Measurements from ENCODE around the gene PRDM16.
"Not testable (repeated sequence)": the region's sequence is repeated elsewhere in the genome, so short reads cannot be mapped to it uniquely, and the experiment has no call there.

The PRDM16 gene

DNA sequence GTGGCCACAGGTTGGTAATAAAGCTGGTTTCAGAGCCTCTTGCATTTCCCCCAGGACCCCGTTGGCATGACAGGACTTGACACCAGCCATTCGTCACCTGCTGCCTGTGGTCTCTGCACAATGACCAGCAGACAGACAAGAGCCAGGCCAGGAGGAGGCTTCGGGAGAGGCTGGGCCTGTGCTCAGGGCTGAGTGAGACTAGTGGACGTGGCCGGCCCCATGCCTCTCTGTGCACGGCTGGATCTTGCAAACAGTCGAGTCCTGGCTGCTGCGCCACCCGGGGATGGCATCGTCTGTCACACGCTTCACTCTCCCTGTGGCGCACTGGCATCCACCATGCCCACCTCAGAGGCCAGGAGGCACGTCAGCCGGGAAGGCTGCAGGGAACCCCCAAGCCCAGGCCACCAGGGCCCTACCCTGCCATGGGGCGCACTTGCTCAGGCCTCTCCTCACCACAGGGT is 208.0 kb downstream of the PRDM16 start:
- no peak overlapping the region for H2AFZ ChIP-seq (ENCODE audit: low read depth, low read length)
- H3K27me3 ChIP-seq (ENCODE audit: insufficient read depth, low read length): peaks cover 63% of the 10 kb centered on the region
- H3K9me3 ChIP-seq (ENCODE audit: low read length): no peaks in the 10 kb centered on the region
- H3K4me3 ChIP-seq (ENCODE audit: low read length): no peak overlapping the region
- H3K36me3 ChIP-seq (ENCODE audit: insufficient read depth, low read length): no peaks in the 10 kb centered on the region
- H3K4me1 ChIP-seq (ENCODE audit: insufficient read depth, low read length): no peaks in the 10 kb centered on the region

DNA sequence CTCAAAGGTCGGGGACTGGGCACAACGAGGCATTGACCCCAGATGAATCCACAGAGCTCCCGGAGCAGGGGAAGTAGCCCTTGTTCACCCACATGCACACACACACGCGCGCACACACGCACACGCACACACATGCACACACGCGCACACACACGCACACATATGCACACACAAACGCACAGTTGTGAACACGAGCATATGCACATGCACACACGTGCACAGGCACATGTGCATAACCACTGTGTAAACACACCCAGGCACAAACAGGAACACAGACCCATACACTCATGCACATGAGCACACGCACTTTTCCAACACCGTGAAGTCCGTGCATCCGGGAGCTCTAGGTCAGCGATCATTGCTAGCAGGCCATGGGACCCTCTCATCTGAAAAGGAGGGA is 208.6 kb downstream of the PRDM16 start:
- Histone ChIP-seq H3K36me3 (ENCODE audit: insufficient read depth, low read length) (no peaks in the 10 kb centered on the region), H3K27me3 (ENCODE audit: insufficient read depth, low read length) (peaks cover 62% of the 10 kb centered on the region), H2AFZ (ENCODE audit: low read depth, low read length) (no peak overlapping the region), H3K9me3 (ENCODE audit: low read length) (no peaks in the 10 kb centered on the region), H3K4me1 (ENCODE audit: insufficient read depth, low read length) (no peaks in the 10 kb centered on the region), H3K4me3 (ENCODE audit: low read length) (no peak overlapping the region)

DNA sequence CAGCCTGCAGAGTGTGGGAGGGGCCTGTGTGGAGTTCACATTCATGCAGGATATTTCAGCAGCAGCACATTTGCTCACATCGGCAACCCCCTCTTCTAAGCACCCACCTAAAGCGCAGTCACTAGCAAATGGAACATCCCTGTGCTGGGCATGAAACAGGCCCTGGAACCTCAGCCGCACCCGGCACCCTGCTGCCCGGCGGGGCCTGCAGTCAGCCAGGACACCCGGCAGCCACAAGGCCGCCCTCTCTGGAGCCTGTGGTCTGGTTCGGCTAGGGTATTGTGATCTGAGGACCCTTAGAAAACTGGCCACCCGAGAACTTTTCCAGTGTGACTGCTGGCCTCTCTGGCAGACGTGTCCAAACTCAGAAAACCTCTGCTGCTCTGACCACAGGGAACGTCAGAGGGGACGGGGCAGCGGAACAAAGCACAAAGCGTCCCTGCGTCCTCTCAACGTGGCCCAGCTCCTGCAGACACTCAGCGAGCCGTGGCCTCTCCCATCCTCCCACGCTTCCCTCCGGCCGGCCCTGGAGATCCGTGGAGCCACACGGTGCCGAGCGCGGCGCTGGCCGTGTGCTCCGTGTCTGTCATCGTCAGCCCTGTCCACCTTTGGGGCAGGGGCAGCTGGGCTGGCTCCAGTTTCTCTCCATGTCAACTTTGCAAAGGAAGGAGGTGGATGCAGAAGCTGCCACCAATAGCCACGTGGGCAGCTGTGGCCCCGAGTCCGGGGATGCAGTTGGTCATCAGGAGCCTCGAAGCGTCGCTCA is 209.6 kb downstream of the PRDM16 start:
- Histone ChIP-seq H3K9me3 (ENCODE audit: low read length) (no peaks in the 10 kb centered on the region), H3K27me3 (ENCODE audit: insufficient read depth, low read length) (peaks cover 68% of the 10 kb centered on the region), H3K36me3 (ENCODE audit: insufficient read depth, low read length) (no peaks in the 10 kb centered on the region), H3K4me3 (ENCODE audit: low read length) (no peak overlapping the region), H3K4me1 (ENCODE audit: insufficient read depth, low read length) (no peaks in the 10 kb centered on the region), H2AFZ (ENCODE audit: low read depth, low read length) (no peak overlapping the region)

DNA sequence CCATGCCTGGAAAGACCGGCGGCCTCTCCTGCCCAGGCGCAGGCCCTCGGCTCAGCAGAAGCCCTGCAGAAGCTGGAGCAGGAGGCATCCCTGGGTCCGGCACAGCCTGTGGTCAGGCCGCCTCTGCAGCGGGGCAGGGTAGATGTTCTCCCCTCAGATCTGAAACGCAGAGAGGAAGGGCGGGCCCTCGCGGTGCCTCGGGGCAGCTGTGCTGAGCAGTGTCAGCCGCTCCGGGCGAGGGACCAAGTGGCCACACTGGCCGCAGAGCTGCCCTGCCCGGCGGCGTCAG is 210.1 kb downstream of the PRDM16 start:
- H3K27me3 ChIP-seq (ENCODE audit: insufficient read depth, low read length): peaks cover 70% of the 10 kb centered on the region
- no peaks in the 10 kb centered on the region for H3K36me3 ChIP-seq (ENCODE audit: insufficient read depth, low read length)
- H3K9me3 ChIP-seq (ENCODE audit: low read length): no peaks in the 10 kb centered on the region
- H3K4me1 ChIP-seq (ENCODE audit: insufficient read depth, low read length): no peaks in the 10 kb centered on the region
- no peak overlapping the region for H2AFZ ChIP-seq (ENCODE audit: low read depth, low read length)
- no peak overlapping the region for H3K4me3 ChIP-seq (ENCODE audit: low read length)

DNA sequence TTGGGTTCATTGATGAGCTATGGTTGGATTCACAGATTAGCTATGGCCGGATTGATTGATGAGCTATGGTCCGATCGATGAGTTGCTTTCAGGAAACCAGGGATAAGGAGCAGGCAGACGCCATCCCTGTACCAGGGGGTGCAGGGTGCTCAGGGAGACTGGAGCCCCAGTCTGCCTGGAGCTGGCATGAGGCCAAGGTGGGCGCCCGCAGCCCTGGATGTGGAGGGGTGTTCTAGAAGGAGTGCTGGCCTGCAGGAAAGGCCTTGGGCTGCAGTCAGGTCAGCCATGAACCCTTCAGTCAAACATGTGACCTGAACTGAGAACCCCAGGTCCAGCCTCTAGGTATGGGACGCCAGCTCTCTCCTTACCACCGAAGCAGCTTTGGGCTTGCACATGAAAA is 212.7 kb downstream of the PRDM16 start:
- no peak overlapping the region for H3K4me3 ChIP-seq (ENCODE audit: low read length)
- H3K36me3 ChIP-seq (ENCODE audit: insufficient read depth, low read length): no peaks in the 10 kb centered on the region
- no peaks in the 10 kb centered on the region for H3K4me1 ChIP-seq (ENCODE audit: insufficient read depth, low read length)
- H3K27me3 ChIP-seq (ENCODE audit: insufficient read depth, low read length): peaks cover 70% of the 10 kb centered on the region
- no peaks in the 10 kb centered on the region for H3K9me3 ChIP-seq (ENCODE audit: low read length)
- H2AFZ ChIP-seq (ENCODE audit: low read depth, low read length): no peak overlapping the region

DNA sequence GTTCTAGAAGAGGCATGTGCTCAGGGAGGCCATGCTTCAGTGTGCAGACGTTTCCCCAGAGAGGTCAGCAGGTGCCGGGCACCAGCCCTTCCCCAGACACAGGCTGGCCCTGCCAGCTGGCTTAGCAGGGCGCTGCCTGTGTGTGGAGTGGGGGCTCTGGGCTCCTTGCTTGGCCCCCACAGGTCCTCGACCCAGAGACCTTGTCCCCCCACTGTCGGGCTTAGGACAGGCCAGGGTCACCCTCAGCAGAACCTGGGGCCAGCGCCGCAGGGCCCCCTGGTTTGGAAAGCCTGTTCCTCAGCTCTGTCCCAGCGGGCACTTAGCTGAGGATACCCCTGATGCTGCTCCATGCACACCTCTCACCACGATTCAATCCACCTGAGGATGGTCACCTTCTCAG is 213.2 kb downstream of the PRDM16 start:
- Histone ChIP-seq H3K4me3 (ENCODE audit: low read length) (no peak overlapping the region), H2AFZ (ENCODE audit: low read depth, low read length) (no peak overlapping the region), H3K4me1 (ENCODE audit: insufficient read depth, low read length) (no peaks in the 10 kb centered on the region), H3K36me3 (ENCODE audit: insufficient read depth, low read length) (no peaks in the 10 kb centered on the region), H3K27me3 (ENCODE audit: insufficient read depth, low read length) (peaks cover 66% of the 10 kb centered on the region), H3K9me3 (ENCODE audit: low read length) (no peaks in the 10 kb centered on the region)

DNA sequence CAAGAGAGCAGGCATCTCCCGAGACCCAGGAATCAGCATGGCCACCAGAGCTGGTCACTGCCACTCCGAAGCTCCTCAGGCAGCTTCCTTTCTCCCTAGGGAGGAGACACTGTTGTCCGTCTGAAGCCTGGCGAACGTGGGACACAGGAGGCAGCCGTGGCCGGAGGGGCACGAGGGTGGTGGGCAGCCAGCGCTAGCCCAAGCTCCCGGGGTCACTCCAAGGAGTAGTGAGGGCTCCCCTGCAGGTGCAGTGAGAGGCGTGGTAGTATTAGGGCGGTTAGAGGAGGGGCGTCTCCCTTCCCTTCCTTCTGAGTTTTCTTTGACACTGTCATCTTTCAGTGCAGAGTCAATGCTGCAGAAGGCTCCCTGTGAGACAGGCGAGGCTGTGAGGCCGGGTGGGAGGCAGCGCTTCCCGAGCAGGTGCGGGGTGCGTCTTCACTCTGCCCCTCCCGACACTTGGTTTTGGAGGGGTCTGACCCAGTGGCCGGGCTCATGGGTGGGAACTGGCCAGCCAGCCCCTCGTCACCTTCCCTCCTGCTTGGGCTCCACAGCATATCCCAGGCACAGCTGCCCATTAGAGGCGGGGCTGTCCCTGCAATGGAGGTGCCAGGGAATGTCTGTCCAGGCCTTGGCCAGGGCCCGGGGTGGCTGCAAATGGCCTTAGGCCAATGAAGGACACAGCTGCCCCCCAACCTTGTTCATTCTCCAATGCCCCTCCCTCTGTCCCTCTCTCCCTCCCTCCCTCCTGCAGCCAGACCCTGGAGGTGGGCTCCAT is 213.8 kb downstream of the PRDM16 start:
- Histone ChIP-seq H2AFZ (ENCODE audit: low read depth, low read length) (no peak overlapping the region), H3K27me3 (ENCODE audit: insufficient read depth, low read length) (peaks cover 61% of the 10 kb centered on the region), H3K4me3 (ENCODE audit: low read length) (no peak overlapping the region), H3K9me3 (ENCODE audit: low read length) (no peaks in the 10 kb centered on the region), H3K36me3 (ENCODE audit: insufficient read depth, low read length) (no peaks in the 10 kb centered on the region), H3K4me1 (ENCODE audit: insufficient read depth, low read length) (no peaks in the 10 kb centered on the region)

DNA sequence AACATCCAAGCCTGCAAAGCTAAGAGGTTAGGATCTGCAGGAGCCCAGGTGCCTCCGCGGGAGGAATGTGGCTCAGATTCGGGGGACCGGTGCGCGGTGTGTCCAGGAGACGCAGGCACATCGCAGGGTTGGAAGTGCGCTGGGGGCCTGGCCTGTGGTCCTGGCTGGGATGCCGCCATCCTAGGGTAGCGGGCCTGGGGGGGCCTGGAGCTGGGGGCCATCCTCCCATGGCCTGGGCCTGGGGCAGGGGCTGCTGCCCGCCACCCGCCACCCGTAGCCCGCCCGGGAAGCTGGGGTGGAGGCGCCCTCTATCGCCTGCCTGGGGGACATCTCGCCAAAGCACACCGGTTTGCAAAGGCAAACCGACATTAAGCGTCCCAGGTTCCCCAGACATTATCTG is 214.8 kb downstream of the PRDM16 start:
- no peaks in the 10 kb centered on the region for H3K4me1 ChIP-seq (ENCODE audit: insufficient read depth, low read length)
- H3K4me3 ChIP-seq (ENCODE audit: low read length): no peak overlapping the region
- no peaks in the 10 kb centered on the region for H3K9me3 ChIP-seq (ENCODE audit: low read length)
- no peaks in the 10 kb centered on the region for H3K36me3 ChIP-seq (ENCODE audit: insufficient read depth, low read length)
- H3K27me3 ChIP-seq (ENCODE audit: insufficient read depth, low read length): peaks cover 54% of the 10 kb centered on the region
- H2AFZ ChIP-seq (ENCODE audit: low read depth, low read length): no peak overlapping the region

DNA sequence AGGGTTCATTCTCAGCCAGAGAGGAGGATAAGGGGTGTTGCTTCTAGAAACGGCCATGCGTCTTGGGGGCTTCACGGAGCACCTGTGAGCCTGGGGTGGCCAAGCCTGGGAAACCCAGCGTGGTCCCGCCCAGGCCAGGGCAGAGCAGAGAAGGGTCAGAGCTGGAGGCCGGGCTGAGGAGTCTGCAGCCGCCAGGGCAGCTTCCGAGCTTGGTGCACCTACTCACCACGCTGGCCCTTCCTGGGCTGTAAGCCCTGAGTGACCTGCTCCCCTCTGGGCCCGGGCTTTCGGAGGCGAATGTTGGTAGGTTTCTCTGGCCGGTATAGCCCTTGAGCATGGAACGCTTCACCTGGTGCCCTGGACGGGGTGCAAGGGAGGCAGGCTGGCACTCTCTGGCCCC is 215.7 kb downstream of the PRDM16 start:
- H2AFZ ChIP-seq (ENCODE audit: low read depth, low read length): no peak overlapping the region
- peaks cover 48% of the 10 kb centered on the region for H3K27me3 ChIP-seq (ENCODE audit: insufficient read depth, low read length)
- no peaks in the 10 kb centered on the region for H3K4me1 ChIP-seq (ENCODE audit: insufficient read depth, low read length)
- H3K36me3 ChIP-seq (ENCODE audit: insufficient read depth, low read length): no peaks in the 10 kb centered on the region
- no peak overlapping the region for H3K4me3 ChIP-seq (ENCODE audit: low read length)
- H3K9me3 ChIP-seq (ENCODE audit: low read length): no peaks in the 10 kb centered on the region

DNA sequence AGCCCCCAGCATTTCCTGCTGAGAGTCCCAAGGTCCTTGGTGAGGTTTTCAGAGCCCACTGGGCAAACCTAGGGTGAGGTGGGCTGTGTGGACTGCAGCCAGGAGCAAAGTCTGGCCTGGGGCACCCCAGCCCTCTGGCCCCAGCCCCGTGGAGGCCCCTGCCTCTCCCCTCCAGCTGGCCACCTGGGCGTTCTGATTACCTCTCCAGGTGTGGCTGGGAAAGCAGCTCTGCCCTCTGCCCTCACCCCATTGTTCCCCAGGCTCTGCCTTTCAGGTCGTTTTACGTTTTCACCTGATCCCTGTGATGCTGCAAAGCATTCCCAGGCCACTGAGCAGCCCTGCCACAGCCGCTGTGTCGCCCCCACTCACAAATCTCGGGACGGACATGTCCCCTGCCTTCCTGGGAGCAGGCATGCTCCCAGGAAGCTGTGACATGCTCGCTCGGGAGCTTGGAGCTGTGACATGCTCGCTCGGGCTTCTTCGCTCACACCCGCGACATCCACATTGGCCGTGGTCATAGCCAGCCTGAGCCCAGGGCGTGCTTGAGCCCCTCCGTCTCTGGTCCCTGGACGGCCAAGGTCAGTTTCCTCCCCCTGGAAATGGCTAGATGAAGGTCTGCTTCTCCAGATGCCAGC is 216.2 kb downstream of the PRDM16 start:
- Histone ChIP-seq H3K9me3 (ENCODE audit: low read length) (no peaks in the 10 kb centered on the region), H3K4me1 (ENCODE audit: insufficient read depth, low read length) (no peaks in the 10 kb centered on the region)

DNA sequence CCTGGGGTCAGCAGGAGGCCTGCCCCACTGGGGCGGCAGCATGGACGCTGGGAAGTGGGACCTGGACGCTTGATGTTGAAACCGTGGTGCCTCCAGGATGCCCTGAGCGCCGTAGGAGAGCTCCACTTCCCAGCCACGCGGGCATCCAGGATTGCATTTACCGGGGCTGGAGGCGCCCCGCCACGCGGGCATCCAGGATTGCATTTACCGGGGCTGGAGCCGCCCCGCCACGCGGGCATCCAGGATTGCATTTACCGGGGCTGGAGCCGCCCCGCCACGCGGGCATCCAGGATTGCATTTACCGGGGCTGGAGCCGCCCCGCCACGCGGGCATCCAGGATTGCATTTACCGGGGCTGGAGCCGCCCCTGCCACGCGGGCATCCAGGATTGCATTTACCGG is 218.1 kb downstream of the PRDM16 start:
- H3K36me3 ChIP-seq (ENCODE audit: insufficient read depth, low read length); H2AFZ ChIP-seq (ENCODE audit: low read depth, low read length); H3K4me3 ChIP-seq (ENCODE audit: low read length); H3K9me3 ChIP-seq (ENCODE audit: low read length); H3K4me1 ChIP-seq (ENCODE audit: insufficient read depth, low read length): not testable (repeated sequence)
- H3K27me3 ChIP-seq (ENCODE audit: insufficient read depth, low read length): peaks cover 46% of the 10 kb centered on the region

More for the DNA sequence above, 216.2 kb downstream of the PRDM16 start:
- no peaks in the 10 kb centered on the region for H3K36me3 ChIP-seq (ENCODE audit: insufficient read depth, low read length)
- H2AFZ ChIP-seq (ENCODE audit: low read depth, low read length): no peak overlapping the region
- H3K27me3 ChIP-seq (ENCODE audit: insufficient read depth, low read length): peaks cover 47% of the 10 kb centered on the region
- H3K4me3 ChIP-seq (ENCODE audit: low read length): no peak overlapping the region

DNA sequence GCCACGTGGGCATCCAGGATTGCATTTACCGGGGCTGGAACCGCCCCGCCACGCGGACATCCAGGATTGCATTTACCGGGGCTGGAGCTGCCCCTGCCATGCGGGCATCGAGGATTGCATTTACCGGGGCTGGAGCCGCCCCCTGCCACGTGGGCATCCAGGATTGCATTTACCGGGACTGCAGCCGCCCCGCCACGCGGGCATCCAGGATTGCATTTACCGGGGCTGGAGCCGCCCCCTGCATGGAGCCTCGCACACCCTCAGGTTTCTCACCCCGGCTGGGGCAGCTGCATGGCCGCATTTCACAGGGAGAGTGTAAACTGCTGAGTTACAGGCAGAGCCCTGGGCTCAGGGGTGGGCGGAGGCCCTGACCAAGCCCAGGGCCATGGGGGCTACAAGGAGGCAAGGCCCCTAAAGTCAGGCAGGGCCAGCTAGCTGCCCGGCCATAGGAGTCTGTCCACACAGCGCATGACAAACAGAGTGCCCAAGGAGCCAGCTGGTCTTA is 218.7 kb downstream of the PRDM16 start:
- H3K27me3 ChIP-seq (ENCODE audit: insufficient read depth, low read length): peaks cover 44% of the 10 kb centered on the region
- no peaks in the 10 kb centered on the region for H3K9me3 ChIP-seq (ENCODE audit: low read length)
- no peaks in the 10 kb centered on the region for H3K4me1 ChIP-seq (ENCODE audit: insufficient read depth, low read length)
- no peak overlapping the region for H2AFZ ChIP-seq (ENCODE audit: low read depth, low read length)
- no peak overlapping the region for H3K4me3 ChIP-seq (ENCODE audit: low read length)
- H3K36me3 ChIP-seq (ENCODE audit: insufficient read depth, low read length): no peaks in the 10 kb centered on the region

DNA sequence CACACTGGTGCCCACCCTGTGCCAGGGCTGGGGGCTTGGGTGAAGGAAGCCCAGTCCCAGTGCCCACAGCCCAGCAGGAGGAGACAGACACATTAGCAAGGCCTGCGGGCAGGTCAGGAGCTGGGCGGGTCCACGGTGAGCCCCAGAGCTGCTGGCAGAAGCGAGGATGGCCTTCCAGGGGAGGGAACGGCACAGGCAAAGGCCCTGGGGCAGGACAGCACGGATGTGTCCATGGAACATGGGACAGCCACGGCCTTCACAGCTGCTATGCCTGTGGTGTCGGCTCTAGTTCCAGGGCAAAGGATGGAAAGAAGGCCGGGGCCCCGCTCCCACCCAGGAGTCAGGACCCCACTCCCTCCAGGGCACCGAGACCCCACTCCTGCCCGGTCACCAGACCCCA is 220.5 kb downstream of the PRDM16 start:
- H3K9me3 ChIP-seq (ENCODE audit: low read length): no peaks in the 10 kb centered on the region
- H2AFZ ChIP-seq (ENCODE audit: low read depth, low read length): no peak overlapping the region

More for the DNA sequence above, 220.5 kb downstream of the PRDM16 start:
- Histone ChIP-seq H3K4me3 (ENCODE audit: low read length) (no peak overlapping the region), H3K4me1 (ENCODE audit: insufficient read depth, low read length) (no peaks in the 10 kb centered on the region), H3K36me3 (ENCODE audit: insufficient read depth, low read length) (no peaks in the 10 kb centered on the region), H3K27me3 (ENCODE audit: insufficient read depth, low read length) (peaks cover 39% of the 10 kb centered on the region)
